Left kidney (tissue), 2 donors: ENCODE measurements around the gene CMSS1. TPM values are rescaled to one million over a fixed set of nuclear protein-coding genes. Genes with fewer than 3 reads are reported as not detected.

Source experiments
- DNase-seq: peaks from one replicate; pipeline ENCODE4 v3.0.0-alpha.2; 2013
- polyA plus RNA-seq: library from polyadenylated mRNA; unstranded; fragments of 120-200 nt; gene quantifications from one replicate; pipeline ENCODE4 v1.2.1, GENCODE V29; 2013; ENCODE audit not compliant: insufficient read length

CMSS1 gene
- polyA plus RNA-seq, 1 donor = 47.6 TPM

DNA sequence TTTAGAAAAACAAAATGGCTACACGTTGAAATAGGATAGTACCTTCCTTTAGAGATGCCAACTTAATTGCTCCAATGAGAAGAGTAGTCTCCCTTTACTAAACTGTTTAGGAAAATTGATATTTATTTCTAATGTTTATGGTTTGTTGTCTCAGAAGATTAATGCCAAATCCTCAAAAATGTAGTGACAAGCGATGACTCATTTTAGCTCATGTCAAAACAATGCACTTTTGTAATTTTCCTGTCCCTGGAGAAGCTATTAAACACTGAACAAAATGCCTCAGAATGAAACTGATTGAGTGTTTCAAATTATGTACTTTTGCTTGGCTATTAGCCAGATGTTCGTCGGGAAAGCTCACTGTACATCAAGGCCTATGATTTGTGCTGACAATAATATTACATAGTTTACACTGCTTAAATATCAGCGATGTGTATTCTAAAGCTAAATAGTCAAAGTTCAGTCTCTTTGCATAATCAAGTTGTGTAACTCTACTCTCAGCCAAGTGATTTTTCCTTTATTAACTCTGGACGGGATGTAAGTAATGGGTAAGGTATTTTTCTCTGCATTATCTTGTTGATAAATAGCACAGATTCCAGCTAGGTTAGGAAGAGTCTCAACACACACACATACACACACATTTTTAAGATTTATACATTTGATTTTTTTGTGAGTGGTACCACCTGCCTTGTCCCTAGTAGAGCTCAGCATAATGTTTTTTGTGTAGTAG is 83.7 kb downstream of the CMSS1 start:
- no peak for DNase-seq

DNA sequence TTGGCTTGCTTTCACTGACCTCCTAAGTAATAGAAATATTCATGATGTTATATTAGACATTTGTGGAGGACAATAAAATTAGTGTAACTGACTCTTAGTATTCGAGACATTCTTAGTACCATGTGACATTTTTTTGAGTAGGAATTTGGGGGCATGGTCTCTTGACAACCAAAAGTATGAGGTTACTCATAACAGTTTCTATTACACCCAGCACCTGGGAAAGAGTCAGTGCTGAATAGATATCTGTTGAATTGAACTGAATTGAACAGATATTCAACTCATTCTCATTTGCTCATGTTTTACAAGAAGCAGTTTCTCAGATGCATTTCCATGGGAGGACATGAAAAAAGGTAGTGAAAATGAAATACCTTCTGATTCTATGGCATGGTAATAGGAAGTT is 84.4 kb downstream of the CMSS1 start:
- no peak for DNase-seq

DNA sequence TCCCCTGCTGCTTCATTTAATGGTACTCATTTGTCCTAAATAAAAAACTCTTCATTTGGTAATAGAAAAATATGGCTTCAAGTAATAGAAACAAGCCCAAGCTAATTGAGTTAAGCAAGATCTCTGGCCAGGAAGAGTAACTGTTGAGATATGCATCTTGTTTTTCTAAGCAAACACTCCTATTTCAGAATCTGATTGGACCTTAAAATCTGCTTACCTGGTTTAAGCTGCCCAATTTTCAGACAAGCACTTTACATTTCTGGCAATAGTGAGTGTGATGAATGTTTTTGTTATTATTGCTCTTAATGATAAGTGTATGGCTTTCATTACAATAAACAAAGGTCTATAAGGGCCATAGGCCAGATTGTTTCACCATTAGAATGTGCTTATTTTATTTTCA is 86.2 kb downstream of the CMSS1 start:
- DNase-seq = no peak

DNA sequence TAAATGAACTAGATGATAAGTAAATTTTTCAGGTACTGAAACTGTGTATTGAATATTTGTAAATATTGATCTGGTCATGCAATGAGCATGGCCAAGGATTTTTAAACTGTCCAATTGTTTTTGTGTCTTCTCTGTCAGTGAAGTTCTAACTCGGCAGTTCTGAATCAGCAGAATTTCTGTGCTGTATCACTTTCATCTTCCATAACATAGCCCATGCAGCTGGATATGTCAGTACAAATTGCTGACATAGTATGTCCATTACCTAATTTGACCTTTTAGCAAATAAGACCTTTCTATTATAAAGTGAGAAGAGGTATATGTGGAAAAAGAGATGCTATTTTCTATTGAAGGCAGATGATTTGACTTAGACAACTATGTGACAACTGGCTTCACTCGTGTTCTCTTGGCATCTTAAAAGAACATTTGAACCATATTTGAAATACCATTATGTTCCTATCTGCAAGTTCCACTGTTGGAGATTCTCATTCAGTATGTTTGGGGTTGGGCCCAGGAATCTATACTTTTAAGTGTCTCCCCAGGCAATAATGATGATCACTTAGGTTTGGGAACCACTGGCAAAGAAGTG is 90.4 kb downstream of the CMSS1 start:
- no peak for DNase-seq

DNA sequence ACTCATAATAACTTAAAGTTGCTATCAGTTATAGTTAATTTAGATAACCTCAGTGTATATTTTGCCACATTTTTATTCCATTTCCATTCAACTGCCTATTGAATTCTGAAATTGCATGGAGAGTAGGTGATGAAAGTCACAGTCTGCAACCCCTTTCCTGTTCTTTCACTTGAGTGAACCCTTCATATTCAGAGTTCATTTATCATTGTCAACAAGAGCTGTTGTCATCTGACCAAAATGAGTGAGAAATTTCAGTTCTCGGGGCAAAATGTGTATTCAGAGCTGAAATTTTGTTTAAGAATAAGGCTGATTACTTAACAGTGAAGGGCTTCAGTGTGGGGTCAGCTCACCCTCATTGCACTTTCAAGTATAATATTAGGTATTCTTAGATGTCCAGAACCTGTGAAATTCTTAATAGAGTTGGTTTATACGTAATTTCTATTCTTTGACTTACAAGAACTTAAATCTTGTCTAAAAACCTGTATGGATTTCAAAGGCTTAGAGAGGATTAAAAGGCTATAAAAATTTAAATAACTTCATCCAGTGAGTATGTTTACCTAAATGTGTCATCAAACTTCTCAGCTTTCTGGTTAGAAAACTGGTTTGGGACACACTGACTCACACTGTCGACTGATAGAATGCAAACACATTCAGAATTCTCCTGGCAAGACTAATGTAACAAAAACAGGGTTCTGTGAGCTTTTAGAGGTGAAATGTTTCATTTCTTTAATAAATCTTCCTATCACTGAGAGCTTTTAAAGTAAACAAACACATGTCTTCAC is 92.2 kb downstream of the CMSS1 start:
- no peak for DNase-seq

DNA sequence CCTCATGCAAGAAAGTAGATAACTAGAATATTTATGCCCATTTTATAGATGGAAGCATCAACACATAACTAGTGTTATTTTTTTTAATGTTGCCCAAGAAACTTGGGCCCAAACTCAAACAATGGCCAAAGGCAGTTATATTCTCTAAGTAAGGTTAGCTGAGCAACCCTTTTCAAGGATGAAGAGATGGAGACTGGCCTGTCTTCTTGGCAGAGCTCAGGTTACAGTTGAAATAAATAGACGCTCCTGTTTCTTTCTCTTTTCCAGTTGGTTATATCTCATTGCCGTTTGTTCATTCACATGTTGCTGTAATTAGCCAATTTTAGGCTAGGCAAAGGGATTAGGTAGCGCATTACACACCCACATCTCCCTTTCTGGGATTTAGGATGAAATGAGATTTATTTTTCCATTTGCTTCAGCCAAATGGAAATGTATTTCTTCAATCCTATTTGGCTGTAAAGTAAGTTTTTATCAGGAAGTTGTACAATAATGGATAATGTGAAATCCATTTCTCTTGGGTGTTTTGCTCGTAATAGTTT is 93.2 kb downstream of the CMSS1 start:
- DNase-seq = no peak

DNA sequence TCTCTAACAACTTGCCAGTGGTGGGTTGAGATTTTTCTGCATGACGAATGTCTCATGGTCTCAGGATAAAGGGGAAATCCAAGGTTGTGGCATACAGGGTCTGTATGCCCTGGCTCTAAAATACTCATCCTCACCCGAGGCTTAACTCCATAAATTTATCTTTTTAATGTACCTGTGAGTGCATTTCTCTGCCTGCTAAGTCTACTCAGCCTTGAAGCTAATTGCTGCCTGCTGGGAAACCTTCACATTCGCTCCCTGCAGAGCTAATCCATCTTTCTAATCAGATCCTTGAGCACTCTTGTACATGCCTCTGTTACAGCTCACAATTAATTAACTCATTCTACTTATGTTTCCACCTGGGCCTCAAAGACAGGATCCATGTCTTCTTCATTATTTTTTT is 93.8 kb downstream of the CMSS1 start:
- no peak for DNase-seq

DNA sequence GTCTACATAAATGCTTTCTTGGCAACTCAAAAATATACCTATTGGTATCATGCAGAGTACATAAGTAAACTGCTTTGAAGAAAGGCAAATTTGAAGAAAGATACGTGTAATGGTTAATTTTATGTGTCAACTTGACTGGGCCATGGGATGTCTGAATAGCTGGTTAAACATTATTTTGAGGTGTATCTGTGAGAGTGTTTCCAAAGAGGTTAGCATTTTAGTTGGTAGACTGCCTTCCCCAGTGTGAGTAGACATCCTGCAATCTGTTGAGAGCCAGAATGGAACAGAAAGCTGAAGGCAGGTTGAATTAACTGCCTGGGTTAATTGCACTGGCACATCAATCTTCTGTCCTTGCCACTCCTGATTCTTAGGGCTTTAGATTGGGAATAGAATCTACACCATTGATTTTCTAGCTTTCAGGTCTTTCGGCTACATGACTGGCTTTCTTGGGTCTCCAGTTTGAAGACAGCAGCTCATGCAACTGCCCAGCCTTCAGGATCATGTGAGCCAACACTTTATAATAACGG is 98.3 kb downstream of the CMSS1 start:
- DNase-seq = no peak

DNA sequence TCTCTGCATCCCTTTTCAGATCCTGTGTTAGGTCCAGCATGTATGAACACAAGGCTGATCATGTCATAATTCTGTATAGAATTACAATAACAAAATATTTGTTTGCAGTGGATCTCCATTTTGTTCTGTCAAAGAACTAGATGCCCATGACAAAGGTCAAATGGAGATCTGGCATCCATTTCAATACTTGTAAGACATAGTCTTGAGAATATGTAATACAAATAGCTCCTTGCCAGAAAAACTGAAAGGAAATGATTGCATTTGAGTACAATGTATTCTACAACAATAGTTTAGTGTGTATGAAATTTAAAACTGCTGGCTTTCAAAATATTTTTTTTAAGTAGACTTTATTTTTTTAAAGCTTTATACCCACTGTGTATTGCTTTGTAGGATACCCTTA is 101.1 kb downstream of the CMSS1 start:
- DNase-seq = no peak

DNA sequence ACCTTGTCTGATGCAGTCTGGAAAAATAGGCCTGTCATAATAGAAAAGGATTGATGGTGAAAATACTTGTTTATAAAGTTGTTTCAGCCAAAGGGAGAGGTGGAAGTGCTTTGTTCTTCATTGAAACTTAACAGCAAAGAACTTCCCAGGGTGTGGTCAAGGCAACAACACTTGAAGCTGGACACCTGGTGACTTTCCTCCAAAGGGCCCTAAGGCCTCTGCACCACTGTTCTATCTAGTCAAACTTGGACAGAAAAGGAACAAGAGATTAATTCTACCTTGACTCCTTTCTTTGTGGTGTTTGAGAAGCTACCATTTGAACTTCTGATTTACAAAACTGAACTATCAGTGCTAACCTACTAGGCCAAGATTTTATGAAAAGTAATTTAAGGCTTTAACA is 102.0 kb downstream of the CMSS1 start:
- DNase-seq = no peak

DNA sequence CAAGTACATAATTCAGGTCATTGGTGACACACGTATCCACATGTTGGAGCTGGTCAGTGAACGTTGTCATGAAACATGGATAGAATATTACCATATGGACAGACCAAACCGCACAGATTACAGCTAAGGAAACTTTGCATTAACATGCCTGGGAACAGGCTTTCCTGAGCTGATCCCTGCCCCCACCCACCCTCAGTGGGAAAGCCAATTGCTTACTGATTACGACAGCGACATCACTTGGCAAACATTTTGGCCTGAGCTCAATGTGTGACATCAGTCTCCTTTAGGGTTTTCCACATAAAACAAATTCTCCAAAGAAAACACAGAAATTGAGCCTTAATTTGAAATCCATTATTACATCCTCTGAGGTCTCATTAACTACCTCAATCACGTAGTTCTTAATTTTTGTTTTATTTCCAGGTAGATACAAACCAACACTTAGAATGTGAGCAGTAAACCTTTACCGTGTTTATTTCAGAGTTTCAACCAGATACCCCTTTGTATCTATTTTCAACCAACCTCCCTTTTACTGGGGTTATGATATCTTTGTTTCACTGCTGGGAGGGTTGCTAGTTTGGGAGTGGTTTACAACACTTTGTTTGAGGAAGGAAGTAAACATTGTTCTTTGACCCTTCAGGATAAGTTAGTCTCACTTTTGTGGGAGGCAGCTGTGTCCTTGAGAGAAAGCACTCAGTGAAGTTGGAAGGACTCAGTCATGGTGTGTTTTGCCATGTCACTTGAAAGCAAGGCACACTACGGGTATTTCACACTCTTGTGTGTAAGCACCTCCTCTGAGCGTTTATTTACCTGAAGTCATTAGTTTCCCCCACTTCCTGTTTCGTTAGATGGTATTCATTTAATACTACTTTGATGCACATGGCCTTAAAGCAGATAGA is 103.1 kb downstream of the CMSS1 start:
- no peak for DNase-seq

DNA sequence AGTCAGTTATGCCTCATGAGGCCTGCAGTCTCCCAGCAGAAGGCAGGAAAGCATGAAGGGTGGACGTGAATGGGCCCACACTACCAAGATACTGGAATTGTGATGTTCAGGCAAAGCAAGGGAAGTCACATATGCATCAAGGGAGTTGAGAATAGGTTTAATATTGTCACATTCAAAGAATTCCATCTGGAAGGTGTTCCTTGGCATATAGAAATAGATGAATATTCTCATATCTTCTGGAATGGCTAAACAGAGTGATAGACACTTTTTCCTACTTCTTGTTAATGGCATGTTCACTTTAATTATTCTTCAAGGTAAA is 103.7 kb downstream of the CMSS1 start:
- no peak for DNase-seq

DNA sequence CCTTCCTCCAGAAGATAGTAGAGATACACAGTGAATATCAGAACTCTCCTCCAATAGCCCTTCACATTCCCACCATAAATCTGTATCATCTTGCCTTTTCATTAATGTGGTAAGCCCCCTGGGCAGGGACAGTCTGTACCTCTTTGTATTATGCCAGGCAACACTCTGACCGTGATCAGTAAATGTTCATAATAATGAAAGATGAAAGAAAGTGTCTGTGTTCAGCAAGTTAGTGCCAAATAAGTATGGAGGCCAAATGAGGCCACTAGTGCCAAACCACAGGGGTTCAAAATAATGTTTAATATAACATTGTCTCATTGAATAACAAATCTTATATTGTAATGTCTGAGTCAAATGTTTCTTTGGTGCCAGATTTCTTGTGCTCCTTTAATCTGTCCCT is 104.3 kb downstream of the CMSS1 start:
- no peak for DNase-seq

DNA sequence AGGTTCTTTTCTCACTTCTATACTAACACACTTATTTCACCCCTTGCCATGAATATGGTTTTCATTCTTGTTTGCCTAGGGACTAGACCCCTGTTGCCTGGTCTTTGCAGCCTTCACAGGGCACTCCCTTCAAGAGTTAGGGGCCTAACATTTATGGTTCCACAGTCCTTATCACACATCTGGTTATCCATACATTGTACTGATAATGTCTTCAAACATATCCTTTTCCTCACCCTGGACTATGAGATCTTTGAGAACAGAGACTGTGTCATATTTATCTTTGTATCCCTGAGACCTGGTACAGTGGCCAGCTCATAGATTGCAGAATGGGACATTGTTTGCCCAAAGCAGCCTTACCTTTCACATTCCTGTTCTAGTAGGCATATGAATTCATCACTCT is 106.2 kb downstream of the CMSS1 start:
- no peak for DNase-seq

DNA sequence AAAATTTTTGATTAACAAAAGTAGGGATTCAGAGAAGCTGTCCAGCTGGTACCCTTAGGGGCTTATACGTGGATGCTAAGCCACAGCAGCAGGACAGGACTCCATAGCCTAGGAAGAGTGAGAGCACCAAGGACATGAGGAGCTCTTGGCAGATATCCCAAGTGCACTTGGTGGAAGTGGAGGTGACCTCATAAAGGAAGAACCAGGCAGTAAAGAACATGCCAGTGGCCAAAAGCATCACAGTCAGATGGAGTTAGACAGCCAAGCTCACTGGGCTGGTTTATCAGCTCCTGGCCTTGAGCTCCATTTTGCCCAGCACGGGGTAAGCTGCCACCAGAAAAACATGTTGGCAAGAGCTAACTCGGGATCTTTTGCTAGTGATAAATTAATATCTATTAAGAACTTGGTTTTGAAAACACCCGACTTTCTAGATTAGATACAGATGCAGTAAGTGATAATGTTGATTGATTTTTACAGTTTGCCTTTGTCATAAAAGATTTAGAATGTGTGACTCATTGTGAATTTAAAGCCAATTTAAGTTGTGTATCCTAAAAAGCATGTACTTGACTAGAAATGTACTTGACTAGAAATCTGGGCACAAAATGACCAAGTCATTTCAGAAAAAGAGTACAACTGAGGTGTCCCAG is 108.0 kb downstream of the CMSS1 start:
- DNase-seq = no peak

DNA sequence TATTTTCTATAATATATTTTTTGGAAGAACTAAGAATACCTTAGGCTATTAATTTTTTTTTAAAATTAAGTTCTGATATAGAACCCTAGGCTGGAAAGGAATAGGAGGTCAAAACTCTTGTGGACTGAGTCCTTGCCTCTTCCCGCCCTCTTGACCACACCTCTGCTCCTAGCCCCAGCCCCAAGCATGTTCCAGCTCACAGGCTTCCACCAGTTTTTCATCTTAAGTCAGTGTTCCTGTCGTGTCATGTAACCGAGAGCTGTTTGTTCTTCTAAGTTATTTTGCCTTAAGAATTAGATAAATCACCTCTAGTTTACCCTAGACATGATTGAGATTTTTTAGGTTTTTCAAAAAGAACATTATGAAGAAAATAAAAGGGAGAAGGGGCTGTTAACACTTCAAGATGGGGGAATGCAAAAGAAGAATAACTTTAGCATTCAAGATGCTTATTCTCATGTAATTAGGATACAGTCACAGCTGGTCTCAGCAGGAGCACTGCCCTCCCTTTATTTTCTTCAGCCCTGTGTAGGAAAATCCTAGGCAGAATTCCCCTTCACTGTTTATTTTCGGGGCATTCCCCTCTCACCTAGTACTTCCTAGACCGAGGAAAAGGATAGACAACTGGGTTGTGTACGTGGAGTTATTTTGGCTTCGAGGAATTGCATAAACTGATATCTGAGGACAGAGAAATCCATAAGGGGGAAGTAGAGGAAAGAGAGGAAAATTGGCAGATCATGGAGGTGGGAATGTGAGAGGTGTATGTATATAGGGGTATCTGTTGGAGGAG is 110.2 kb downstream of the CMSS1 start:
- DNase-seq = no peak

DNA sequence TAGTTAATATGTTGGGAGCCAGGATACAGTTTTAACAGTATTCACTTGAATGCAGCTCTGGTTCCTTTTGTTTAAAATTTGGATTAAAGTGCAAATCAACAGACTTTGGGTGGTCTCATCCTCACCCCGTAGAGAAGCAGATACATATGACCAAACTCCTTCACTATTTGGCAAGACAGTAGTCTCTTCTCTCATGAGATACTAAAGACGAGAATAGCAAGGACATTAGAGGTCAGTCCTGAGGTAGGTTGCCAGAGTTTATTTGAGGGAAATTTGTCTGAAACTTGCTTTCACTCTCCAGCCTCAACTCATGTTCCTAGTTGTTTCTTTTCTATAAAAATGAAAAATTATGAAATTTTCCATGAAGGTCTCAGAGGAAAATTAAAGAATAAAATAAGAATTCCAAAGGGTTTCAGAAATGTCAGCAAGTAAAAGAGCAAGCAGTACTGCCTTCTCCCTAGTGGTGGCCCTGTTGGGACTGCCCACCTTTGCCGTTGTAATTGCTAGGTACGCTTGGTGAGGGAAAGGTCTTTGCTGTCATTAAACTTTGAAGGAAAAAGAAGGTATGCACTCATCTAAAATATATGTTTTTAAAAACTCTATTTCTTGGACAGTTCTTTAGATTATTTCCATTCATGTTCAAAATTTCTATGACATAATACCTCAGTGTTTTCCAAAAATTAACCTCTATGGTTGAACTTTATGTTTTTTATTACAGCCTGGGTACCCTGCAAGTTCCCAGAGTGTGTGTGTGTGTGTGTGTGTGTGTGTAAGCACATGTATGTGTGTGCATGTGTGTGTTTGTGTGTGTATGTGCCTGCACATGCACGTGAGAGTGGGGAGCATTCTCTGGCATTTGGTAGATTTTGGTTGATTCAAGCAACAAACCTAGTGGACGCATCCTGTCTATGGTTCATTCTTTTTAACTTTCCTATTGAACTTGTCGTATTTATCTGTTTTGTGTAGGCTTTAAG is 111.4 kb downstream of the CMSS1 start:
- DNase-seq = no peak

DNA sequence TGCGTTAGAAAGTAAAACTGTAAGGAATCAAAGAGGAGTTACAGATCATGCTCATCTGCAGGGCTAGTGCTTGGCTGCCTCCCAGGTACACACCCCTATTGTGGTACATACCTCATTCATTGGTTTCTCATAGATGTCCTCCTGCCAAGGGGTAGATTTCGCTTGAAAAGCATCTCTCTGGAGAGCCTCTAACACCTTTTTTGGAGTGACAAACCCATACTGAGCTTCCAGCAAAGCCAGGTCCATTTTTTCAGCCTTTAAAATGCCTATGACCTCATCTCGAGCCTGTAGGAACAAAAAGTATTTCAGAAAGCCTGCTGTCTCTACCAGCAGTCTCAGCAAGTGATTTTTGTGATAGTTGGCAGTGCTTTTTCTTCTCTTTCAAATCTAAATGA is 112.1 kb downstream of the CMSS1 start:
- no peak for DNase-seq

DNA sequence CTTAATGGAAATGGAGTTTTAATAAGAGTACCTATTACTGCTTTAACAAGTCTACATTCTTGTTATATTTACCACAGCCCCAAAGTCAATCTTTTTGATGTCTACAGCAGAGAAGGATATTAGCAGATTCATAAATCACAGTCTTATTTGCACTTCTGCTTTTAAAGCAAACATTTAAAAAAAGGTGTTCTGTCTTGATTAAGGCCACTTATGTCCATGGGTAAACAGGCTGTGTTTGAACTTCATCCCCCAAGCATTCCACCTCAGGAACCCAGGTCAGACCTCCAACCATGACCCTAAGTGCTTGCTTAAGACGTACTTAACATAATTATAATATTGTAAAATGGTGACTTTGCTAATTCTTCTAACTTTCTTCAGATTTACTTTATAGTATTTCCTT is 113.4 kb downstream of the CMSS1 start:
- DNase-seq = no peak
